HUES6 (cell line): ENCODE data around the gene FSTL4.

Experiments used
- H3K27ac ChIP-seq: 2 replicates; pipeline ENCODE4 v1.7.0; 2013; ENCODE audit warnings: low read depth, mild to moderate bottlenecking, low read length, inconsistent platforms
- H3K27me3 ChIP-seq: 2 replicates; pipeline ENCODE4 v1.6.1; 2013; ENCODE audit warnings: low read length; ENCODE audit not compliant: control insufficient read depth, insufficient read depth
- H3K36me3 ChIP-seq: 2 replicates; pipeline ENCODE4 v1.6.1; 2013; ENCODE audit warnings: low read length; ENCODE audit not compliant: control insufficient read depth, insufficient read depth
- H3K4me1 ChIP-seq: 2 replicates; pipeline ENCODE4 v1.6.1; 2013; ENCODE audit warnings: low read length; ENCODE audit not compliant: control insufficient read depth, insufficient read depth
- H3K4me3 ChIP-seq: 2 replicates; pipeline ENCODE4 v1.5.1; 2013; ENCODE audit warnings: low read depth, low read length
- H3K9ac ChIP-seq: one replicate; pipeline ENCODE4 v1.6.1; 2013; ENCODE audit warnings: mild to moderate bottlenecking, low read length
- H3K9me3 ChIP-seq: 2 replicates; pipeline ENCODE4 v1.6.1; 2013; ENCODE audit warnings: low read depth, low read length; ENCODE audit not compliant: control insufficient read depth, insufficient read depth

The FSTL4 gene

GRCh38 chr5:133299021-133299420, 313.3 kb downstream of the FSTL4 start:
- no peak overlapping the region for H3K4me3 ChIP-seq
- no peak overlapping the region for H3K9ac ChIP-seq
- H3K36me3 ChIP-seq, result no peaks in the 10 kb centered on the region
- no peaks in the 10 kb centered on the region for H3K27me3 ChIP-seq
- no peak overlapping the region for H3K27ac ChIP-seq
- no peaks in the 10 kb centered on the region for H3K9me3 ChIP-seq
- H3K4me1 ChIP-seq, result peaks cover 3% of the 10 kb centered on the region; the same call in 1 of the 2 replicates

GRCh38 chr5:133298447-133298846, 313.9 kb downstream of the FSTL4 start:
- H3K9ac ChIP-seq, result no peak overlapping the region
- no peak overlapping the region for H3K27ac ChIP-seq
- no peaks in the 10 kb centered on the region for H3K36me3 ChIP-seq
- H3K27me3 ChIP-seq, result no peaks in the 10 kb centered on the region
- H3K9me3 ChIP-seq, result no peaks in the 10 kb centered on the region
- no peaks in the 10 kb centered on the region for H3K4me1 ChIP-seq
- H3K4me3 ChIP-seq, result no peak overlapping the region

- Histone ChIP-seq H3K27ac (no peak overlapping the region), H3K27me3 (no peaks in the 10 kb centered on the region), H3K4me1 (no peaks in the 10 kb centered on the region; the same call in 1 of the 2 replicates), H3K9me3 (no peaks in the 10 kb centered on the region), H3K9ac (no peak overlapping the region), H3K4me3 (no peak overlapping the region), H3K36me3 (no peaks in the 10 kb centered on the region)
These were observed 315.0 kb downstream of the FSTL4 start for GRCh38 chr5:133297293-133297692.

- Histone ChIP-seq H3K9me3 (no peaks in the 10 kb centered on the region), H3K27me3 (no peaks in the 10 kb centered on the region), H3K9ac (no peak overlapping the region), H3K36me3 (no peaks in the 10 kb centered on the region), H3K4me1 (no peaks in the 10 kb centered on the region; the same call in 1 of the 2 replicates), H3K27ac (no peak overlapping the region), H3K4me3 (no peak overlapping the region)
These were observed 315.7 kb downstream of the FSTL4 start for GRCh38 chr5:133296624-133297023.

GRCh38 chr5:133295520-133295919, 316.8 kb downstream of the FSTL4 start:
- H3K27ac ChIP-seq, result no peak overlapping the region
- no peaks in the 10 kb centered on the region for H3K9me3 ChIP-seq
- no peaks in the 10 kb centered on the region; the same call in 1 of the 2 replicates for H3K4me1 ChIP-seq
- H3K27me3 ChIP-seq, result no peaks in the 10 kb centered on the region
- no peak overlapping the region for H3K9ac ChIP-seq
- H3K4me3 ChIP-seq, result no peak overlapping the region
- H3K36me3 ChIP-seq, result no peaks in the 10 kb centered on the region

- no peaks in the 10 kb centered on the region for H3K27me3 ChIP-seq
- H3K27ac ChIP-seq, result no peak overlapping the region
- no peak overlapping the region for H3K4me3 ChIP-seq
- H3K9ac ChIP-seq, result no peak overlapping the region
- no peaks in the 10 kb centered on the region for H3K9me3 ChIP-seq
- H3K4me1 ChIP-seq, result no peaks in the 10 kb centered on the region; the same call in 1 of the 2 replicates
- no peaks in the 10 kb centered on the region for H3K36me3 ChIP-seq
These were observed 318.0 kb downstream of the FSTL4 start for GRCh38 chr5:133294380-133294779.

- Histone ChIP-seq H3K36me3 (no peaks in the 10 kb centered on the region), H3K4me3 (no peak overlapping the region), H3K27ac (no peak overlapping the region), H3K27me3 (no peaks in the 10 kb centered on the region), H3K4me1 (no peaks in the 10 kb centered on the region; the same call in 1 of the 2 replicates), H3K9me3 (no peaks in the 10 kb centered on the region), H3K9ac (no peak overlapping the region)
These were observed 318.4 kb downstream of the FSTL4 start for GRCh38 chr5:133293960-133294359.

- Histone ChIP-seq H3K4me3 (no peak overlapping the region), H3K27me3 (no peaks in the 10 kb centered on the region), H3K9me3 (no peaks in the 10 kb centered on the region), H3K9ac (no peak overlapping the region), H3K36me3 (no peaks in the 10 kb centered on the region), H3K27ac (no peak overlapping the region), H3K4me1 (no peaks in the 10 kb centered on the region; the same call in 1 of the 2 replicates)
These were observed 320.0 kb downstream of the FSTL4 start for GRCh38 chr5:133292300-133292699.

- Histone ChIP-seq H3K27me3 (no peaks in the 10 kb centered on the region), H3K36me3 (no peaks in the 10 kb centered on the region), H3K4me1 (no peaks in the 10 kb centered on the region; the same call in 1 of the 2 replicates), H3K9me3 (no peaks in the 10 kb centered on the region), H3K4me3 (no peak overlapping the region), H3K9ac (no peak overlapping the region), H3K27ac (no peak overlapping the region)
These were observed 320.8 kb downstream of the FSTL4 start for GRCh38 chr5:133291524-133291923.

- Histone ChIP-seq H3K9ac (no peak overlapping the region), H3K27me3 (no peaks in the 10 kb centered on the region), H3K4me3 (no peak overlapping the region), H3K9me3 (no peaks in the 10 kb centered on the region), H3K36me3 (no peaks in the 10 kb centered on the region), H3K27ac (no peak overlapping the region), H3K4me1 (no peaks in the 10 kb centered on the region; the same call in 1 of the 2 replicates)
These were observed 321.6 kb downstream of the FSTL4 start for GRCh38 chr5:133290669-133291240.

GRCh38 chr5:133289686-133290367, 322.5 kb downstream of the FSTL4 start:
- Histone ChIP-seq H3K4me1 (no peaks in the 10 kb centered on the region; the same call in 1 of the 2 replicates), H3K9me3 (no peaks in the 10 kb centered on the region), H3K27me3 (no peaks in the 10 kb centered on the region), H3K36me3 (no peaks in the 10 kb centered on the region), H3K4me3 (no peak overlapping the region), H3K27ac (no peak overlapping the region), H3K9ac (no peak overlapping the region)
